GM18526 (cell line): ENCODE results near the gene CRIP1.

ENCODE experiments used
- POLR2A ChIP-seq: IDR thresholded peaks from 3 replicates; pipeline ENCODE4 v1.6.1; 2011; ENCODE audit not compliant: insufficient read length; ENCODE audit errors: extremely low read depth

Gene CRIP1

GRCh38 chr14:105532735-105533141 is 46.1 kb downstream of the CRIP1 start:
- no peak for TF ChIP-seq POLR2A

- TF ChIP-seq POLR2A = no peak
Observed at GRCh38 chr14:105533391-105533790, 46.7 kb downstream of the CRIP1 start.

GRCh38 chr14:105533811-105534498 is 47.3 kb downstream of the CRIP1 start:
- no peak for TF ChIP-seq POLR2A

- TF ChIP-seq POLR2A = no peak
Observed at GRCh38 chr14:105534586-105534985, 47.9 kb downstream of the CRIP1 start.

GRCh38 chr14:105536051-105536450 is 49.4 kb downstream of the CRIP1 start:
- no peak for TF ChIP-seq POLR2A

- TF ChIP-seq POLR2A = no peak
Observed at GRCh38 chr14:105536691-105537579, 50.2 kb downstream of the CRIP1 start.

GRCh38 chr14:105537580-105538474 is 51.1 kb downstream of the CRIP1 start:
- no peak for TF ChIP-seq POLR2A
